ENCODE results near the gene RBM33.
"Not testable (repeated sequence)": the region's sequence is repeated elsewhere in the genome, so short reads cannot be mapped to it uniquely, and the experiment has no call there.

RBM33 gene

GRCh38 chr7:155663937-155664336 lies 19.5 kb downstream of the RBM33 start:
- DNase-seq = no peak

GRCh38 chr7:155665079-155665956 lies 20.9 kb downstream of the RBM33 start:
- DNase-seq = no peak

GRCh38 chr7:155665957-155666287 lies 21.5 kb downstream of the RBM33 start:
- no peak for DNase-seq

- peak in 1 of 3 experiments; percentile 20 for DNase-seq
These were observed 22.9 kb downstream of the RBM33 start for GRCh38 chr7:155667241-155667829.

GRCh38 chr7:155669717-155670505 lies 25.4 kb downstream of the RBM33 start:
- DNase-seq = no peak

GRCh38 chr7:155670521-155670920 lies 26.1 kb downstream of the RBM33 start:
- no peak for DNase-seq

- no peak for DNase-seq
These were observed 30.1 kb downstream of the RBM33 start for GRCh38 chr7:155674556-155674955.

GRCh38 chr7:155676052-155676451 lies 31.6 kb downstream of the RBM33 start:
- no peak for DNase-seq

- DNase-seq = no peak
These were observed 33.2 kb downstream of the RBM33 start for GRCh38 chr7:155677688-155678087.

- DNase-seq = no peak
These were observed 35.7 kb downstream of the RBM33 start for GRCh38 chr7:155680124-155680523.

- DNase-seq = no peak
These were observed 36.4 kb downstream of the RBM33 start for GRCh38 chr7:155680864-155681263.

- no peak for DNase-seq
These were observed 37.2 kb downstream of the RBM33 start for GRCh38 chr7:155681663-155682062.

GRCh38 chr7:155682484-155682883 lies 38.0 kb downstream of the RBM33 start:
- DNase-seq = no peak

- DNase-seq = no peak
These were observed 38.6 kb downstream of the RBM33 start for GRCh38 chr7:155683098-155683497.

- no peak for DNase-seq
These were observed 39.3 kb downstream of the RBM33 start for GRCh38 chr7:155683714-155684113.

- no peak for DNase-seq
These were observed 40.1 kb downstream of the RBM33 start for GRCh38 chr7:155684543-155684942.

GRCh38 chr7:155685070-155685790 lies 40.8 kb downstream of the RBM33 start:
- no peak for DNase-seq

- DNase-seq = no peak
These were observed 41.3 kb downstream of the RBM33 start for GRCh38 chr7:155685791-155686160.

GRCh38 chr7:155686620-155687324 lies 42.3 kb downstream of the RBM33 start:
- DNase-seq = not testable (repeated sequence)

- DNase-seq = not testable (repeated sequence)
These were observed 43.8 kb downstream of the RBM33 start for GRCh38 chr7:155688237-155688636.

- DNase-seq = not testable (repeated sequence)
These were observed 46.2 kb downstream of the RBM33 start for GRCh38 chr7:155690655-155691054.

GRCh38 chr7:155692317-155692716 lies 47.9 kb downstream of the RBM33 start:
- no peak for DNase-seq
